Esophagus muscularis mucosa (tissue), 4 donors: ENCODE data around the gene ARAP1. TPM values are rescaled to one million over a fixed set of nuclear protein-coding genes. Genes with fewer than 3 reads are reported as not detected.

Experiments
- DNase-seq: peaks from one replicate; pipeline ENCODE4 v3.0.0-alpha.2; 2017; ENCODE audit errors: extremely low spot score
- H3K27ac ChIP-seq, 4 donors: fragments of 200-600 bp; sonication (generic); replicated peaks in 1 of 4; 1 replicate in 3 of 4; 2 replicates in 1 of 4; pipeline ENCODE4 v1.5.1; 2016 to 2019; ENCODE audit warnings: mild to moderate bottlenecking in 1 of 4
- H3K27me3 ChIP-seq, 4 donors: fragments of 200-600 bp; sonication (generic); one replicate each; pipeline versions ENCODE4 v1.5.1 to v1.6.0; 2016 to 2019
- H3K36me3 ChIP-seq, 4 donors: fragments of 200-600 bp; sonication (generic); one replicate each; pipeline ENCODE4 v1.5.1; 2016 to 2019
- H3K4me1 ChIP-seq, 4 donors: fragments of 200-600 bp; sonication (generic); one replicate each; pipeline ENCODE4 v1.5.1; 2016 to 2019
- H3K4me3 ChIP-seq, 4 donors: fragments of 200-600 bp; sonication (generic); 1 replicate in 2 of 4; 2 replicates in 2 of 4; pipeline ENCODE4 v1.5.1; 2016 to 2019; ENCODE audit warnings: mild to moderate bottlenecking in 4 of 4, moderate library complexity in 1 of 4
- H3K9me3 ChIP-seq, 4 donors: fragments of 200-600 bp; sonication (generic); 1 replicate in 3 of 4; 2 replicates in 1 of 4; pipeline ENCODE4 v1.5.1; 2016 to 2019
- EP300 ChIP-seq: sonication (generic); formaldehyde crosslinking; IDR thresholded peaks from one replicate; pipeline ENCODE4 v1.6.1; 2017; ENCODE audit warnings: antibody characterized with exemption
- POLR2A ChIP-seq: fragments of 450-650 bp; IDR thresholded peaks from one replicate; pipeline ENCODE4 v1.6.1; 2017; ENCODE audit warnings: antibody characterized with exemption, moderate library complexity, mild to moderate bottlenecking, low read depth
- POLR2AphosphoS5 ChIP-seq, 2 donors: sonication (generic); formaldehyde crosslinking; IDR thresholded peaks; one replicate each; pipeline ENCODE4 v1.6.1; 2017; ENCODE audit warnings: antibody characterized with exemption in 2 of 2
- WGBS: methylation state at CpG from one replicate; pipeline ENCODE4 v1.1.5; 2018; 5-methylcytosine and 5-hydroxymethylcytosine counted together
- intact Hi-C: fragments of 100-400 bp; cut with DNase I; formaldehyde crosslinking; loops from one replicate; pipeline ENCODE4 v1.15.1; 2023
- total RNA-seq, 4 donors: library from RNA; depleted of rRNA; stranded (reverse); fragments of >200 nt; gene quantifications; one replicate each; pipeline versions ENCODE4 v1.1.0 to v1.2.1, GENCODE V29; 2016
- TF ChIP-seq, protein P1 (sequence below), 3 experiments: fragments of 200-600 bp in 2 of 3; fragments of 450-650 bp in 1 of 3; sonication (generic) in 2 of 3; IDR thresholded peaks; one replicate each; pipeline ENCODE4 v1.5.1; 2017 to 2019; ENCODE audit warnings: antibody characterized with exemption in 3 of 3, mild to moderate bottlenecking in 2 of 3, moderate library complexity in 1 of 3

ARAP1 gene
- total RNA-seq, 4 donors from 2014 or later = 83.7 to 115 (median 110) TPM

DNA sequence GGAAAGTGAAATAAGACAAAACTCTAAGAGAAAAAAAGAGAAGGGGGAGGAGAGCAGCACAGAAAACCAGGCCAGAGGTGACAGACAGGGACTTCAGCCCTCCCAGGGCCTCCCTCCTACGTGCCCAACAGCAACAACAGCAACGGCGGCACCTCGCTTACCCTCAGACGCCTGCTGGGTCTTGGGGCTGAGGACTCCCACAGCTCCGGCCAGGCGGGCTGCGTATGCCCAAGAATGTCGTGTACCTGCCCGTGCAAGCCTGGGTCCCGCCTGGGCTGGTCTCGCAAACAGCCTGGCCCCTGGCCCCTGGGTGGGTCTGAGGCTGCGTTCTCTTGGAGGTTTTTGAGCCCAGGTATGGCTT is 30.5 kb downstream of the ARAP1 start:
- 7% methylated on average over 13 of the region's 13 CpGs for WGBS
- intact Hi-C loops = loop anchor here (5.0 to 10.0 kb wide), 2 partner anchors 91 to 453 kb away; partner anchors contain the start of gene ATG16L2
- peaks cover 58 to 88% (median 75%) of the 10 kb centered on the region in 4 donors for H3K4me1 ChIP-seq
- H3K9me3 ChIP-seq = no peaks in the 10 kb centered on the region
- no peak for TF ChIP-seq EP300
- TF ChIP-seq, protein P1, sequence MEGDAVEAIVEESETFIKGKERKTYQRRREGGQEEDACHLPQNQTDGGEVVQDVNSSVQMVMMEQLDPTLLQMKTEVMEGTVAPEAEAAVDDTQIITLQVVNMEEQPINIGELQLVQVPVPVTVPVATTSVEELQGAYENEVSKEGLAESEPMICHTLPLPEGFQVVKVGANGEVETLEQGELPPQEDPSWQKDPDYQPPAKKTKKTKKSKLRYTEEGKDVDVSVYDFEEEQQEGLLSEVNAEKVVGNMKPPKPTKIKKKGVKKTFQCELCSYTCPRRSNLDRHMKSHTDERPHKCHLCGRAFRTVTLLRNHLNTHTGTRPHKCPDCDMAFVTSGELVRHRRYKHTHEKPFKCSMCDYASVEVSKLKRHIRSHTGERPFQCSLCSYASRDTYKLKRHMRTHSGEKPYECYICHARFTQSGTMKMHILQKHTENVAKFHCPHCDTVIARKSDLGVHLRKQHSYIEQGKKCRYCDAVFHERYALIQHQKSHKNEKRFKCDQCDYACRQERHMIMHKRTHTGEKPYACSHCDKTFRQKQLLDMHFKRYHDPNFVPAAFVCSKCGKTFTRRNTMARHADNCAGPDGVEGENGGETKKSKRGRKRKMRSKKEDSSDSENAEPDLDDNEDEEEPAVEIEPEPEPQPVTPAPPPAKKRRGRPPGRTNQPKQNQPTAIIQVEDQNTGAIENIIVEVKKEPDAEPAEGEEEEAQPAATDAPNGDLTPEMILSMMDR (IDR thresholded peaks at IDR 0.05) = no peak
- no peak for TF ChIP-seq POLR2AphosphoS5 (IDR thresholded peaks at IDR 0.05)
- TF ChIP-seq POLR2A = no peak
- DNase-seq = no peak
- no peaks in the 10 kb centered on the region for H3K27me3 ChIP-seq
- H3K4me3 ChIP-seq = peak overlapping the region; percentile 66 to 73 (median 71)
- H3K36me3 ChIP-seq = peaks cover 0 to 20% (median 11%) of the 10 kb centered on the region in 4 donors
- H3K27ac ChIP-seq = peak overlapping the region; percentile 74 to 89 (median 84)

DNA sequence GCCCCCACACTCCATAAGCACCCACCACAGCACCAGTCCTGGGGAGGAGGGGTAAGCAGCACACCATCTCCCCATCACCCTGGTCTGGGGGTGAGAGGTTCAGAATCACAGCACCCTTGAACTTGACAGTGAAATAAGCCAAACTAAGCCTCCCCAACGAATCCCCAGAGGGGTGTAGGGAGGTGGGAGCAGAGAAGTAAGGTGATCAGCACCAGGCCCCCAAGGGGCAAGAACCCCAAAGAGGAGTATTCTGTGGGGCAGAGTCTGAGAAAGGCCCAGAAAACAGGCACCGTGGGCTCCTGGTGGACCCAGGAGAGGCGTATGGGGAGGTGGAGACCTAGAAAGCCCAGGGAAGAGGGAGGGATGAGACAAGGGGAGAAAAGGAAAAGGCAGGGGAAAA is 30.9 kb downstream of the ARAP1 start:
- TF ChIP-seq, protein P1 (IDR thresholded peaks at IDR 0.05) = no peak
- TF ChIP-seq EP300 = no peak
- 10% methylated on average over 3 of the region's 3 CpGs for WGBS

DNA sequence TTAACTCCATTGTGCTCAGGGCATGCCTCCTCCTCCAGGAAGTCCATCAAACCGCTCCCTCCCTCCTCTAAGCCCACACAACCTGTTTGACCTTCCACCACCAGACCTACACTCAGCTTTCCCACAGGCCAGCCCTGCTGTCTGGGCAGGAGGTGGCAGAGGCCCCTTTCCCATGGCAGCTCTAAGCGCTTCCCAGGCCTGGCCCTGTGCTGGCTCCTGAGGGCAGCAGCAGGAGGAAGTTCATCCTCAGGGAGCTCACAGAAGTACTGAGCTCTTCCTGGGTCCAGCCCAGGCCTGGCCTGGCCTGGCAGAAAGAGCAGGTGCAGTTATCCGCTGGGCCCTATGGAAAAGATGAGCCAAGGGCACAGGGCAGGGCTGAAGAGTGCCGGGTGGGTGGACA is 31.4 kb downstream of the ARAP1 start:
- H3K27me3 ChIP-seq = no peaks in the 10 kb centered on the region
- WGBS = 79% methylated on average over 4 of the region's 4 CpGs

More for the DNA sequence above, 30.9 kb downstream of the ARAP1 start:
- DNase-seq = no peak
- peaks cover 0 to 18% (median 10%) of the 10 kb centered on the region in 4 donors for H3K36me3 ChIP-seq
- intact Hi-C loops = loop anchor here (5.0 to 10.0 kb wide), 2 partner anchors 91 to 454 kb away; partner anchors contain the start of gene ATG16L2
- peak overlapping the region; percentile 74 to 89 (median 84) for H3K27ac ChIP-seq
- no peaks in the 10 kb centered on the region for H3K9me3 ChIP-seq
- H3K4me3 ChIP-seq = peak overlapping the region; percentile 66 to 73 (median 71)
- no peaks in the 10 kb centered on the region for H3K27me3 ChIP-seq
- H3K4me1 ChIP-seq = peaks cover 62 to 91% (median 79%) of the 10 kb centered on the region in 4 donors

DNA sequence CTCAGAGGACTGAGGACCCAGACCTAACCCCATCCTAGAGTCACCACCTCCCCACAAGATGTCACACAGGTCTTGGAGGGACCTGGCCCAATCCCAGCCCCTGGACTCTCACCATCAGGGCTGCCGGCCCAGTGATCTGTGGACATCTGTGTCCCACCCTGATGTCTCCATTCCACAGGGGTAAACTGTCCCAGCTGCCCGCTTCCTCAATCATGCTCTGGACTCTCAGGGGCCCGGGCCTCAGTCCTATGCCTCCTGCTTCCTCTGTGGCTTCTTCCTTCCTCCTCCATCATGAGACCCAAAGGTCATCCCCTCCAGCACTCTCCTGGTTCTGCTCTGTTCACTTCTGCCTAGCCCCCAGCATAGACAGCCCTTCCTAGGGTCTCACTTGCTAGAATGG is 32.2 kb downstream of the ARAP1 start:
- no peak for TF ChIP-seq POLR2A
- TF ChIP-seq EP300 = no peak
- TF ChIP-seq, protein P1 (IDR thresholded peaks at IDR 0.05) = no peak
- no peak for TF ChIP-seq POLR2AphosphoS5 (IDR thresholded peaks at IDR 0.05)
- DNase-seq = no peak
- peaks cover 0 to 14% (median 9%) of the 10 kb centered on the region in 4 donors for H3K36me3 ChIP-seq
- no peaks in the 10 kb centered on the region for H3K27me3 ChIP-seq
- 73% methylated on average over 3 of the region's 3 CpGs for WGBS
- peaks cover 63 to 95% (median 85%) of the 10 kb centered on the region in 4 donors for H3K4me1 ChIP-seq
- no peaks in the 10 kb centered on the region for H3K9me3 ChIP-seq
- H3K4me3 ChIP-seq = peak overlapping the region; percentile 66 to 73 (median 71)
- intact Hi-C loops = loop anchor here (5.0 to 10.0 kb wide), 2 partner anchors 92 to 455 kb away; partner anchors contain the start of gene ATG16L2
- H3K27ac ChIP-seq = peak overlapping the region; percentile 74 to 89 (median 84)

More for the DNA sequence above, 31.4 kb downstream of the ARAP1 start:
- intact Hi-C loops = loop anchor here (5.0 to 10.0 kb wide), 2 partner anchors 92 to 454 kb away; partner anchors contain the start of gene ATG16L2
- no peak for DNase-seq
- Histone ChIP-seq H3K4me3 (peak overlapping the region; percentile 66 to 73 (median 71)), H3K9me3 (no peaks in the 10 kb centered on the region), H3K4me1 (peaks cover 63 to 95% (median 84%) of the 10 kb centered on the region in 4 donors), H3K36me3 (peaks cover 0 to 14% (median 9%) of the 10 kb centered on the region in 4 donors), H3K27ac (peak overlapping the region; percentile 74 to 89 (median 84))
- TF ChIP-seq POLR2AphosphoS5 (IDR thresholded peaks at IDR 0.05) (no peak), POLR2A (no peak), EP300 (no peak)
- TF ChIP-seq, protein P1 (IDR thresholded peaks at IDR 0.05) = no peak
